HL-60/S4 treated with retinoic acid at 250 ng/mL for 4 days and 3 days (cell line): ENCODE measurements around the gene RORC.

Source experiments
- in situ Hi-C: fragments of 300-500 bp; cut with MboI; formaldehyde crosslinking; loops from 2 replicates; pipeline ENCODE4 v1.7.0; 2022; ENCODE audit warnings: low sequenced_read_pairs

RORC gene

DNA sequence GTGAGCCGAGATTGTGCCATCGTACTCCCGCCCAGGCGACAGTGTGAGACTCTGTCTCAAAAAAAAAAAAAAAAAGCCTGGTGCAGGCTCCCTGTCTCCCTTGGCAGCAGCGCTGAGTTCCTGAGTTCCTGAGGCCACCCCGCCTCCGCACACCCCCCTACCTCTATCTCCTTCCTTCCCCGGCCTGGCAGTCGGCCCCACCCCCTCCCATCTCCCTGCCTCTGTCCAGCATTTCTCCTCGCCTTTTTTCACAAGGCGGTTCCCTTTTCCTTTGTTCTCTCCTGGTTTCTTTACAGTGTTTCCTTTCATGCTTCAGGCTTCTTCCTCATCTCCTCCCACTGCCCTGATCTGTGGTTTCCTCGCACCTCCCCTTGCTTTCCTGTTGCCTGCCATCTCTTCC, 2.7 kb downstream of the RORC start:
- in situ Hi-C loops, result no loop called here

DNA sequence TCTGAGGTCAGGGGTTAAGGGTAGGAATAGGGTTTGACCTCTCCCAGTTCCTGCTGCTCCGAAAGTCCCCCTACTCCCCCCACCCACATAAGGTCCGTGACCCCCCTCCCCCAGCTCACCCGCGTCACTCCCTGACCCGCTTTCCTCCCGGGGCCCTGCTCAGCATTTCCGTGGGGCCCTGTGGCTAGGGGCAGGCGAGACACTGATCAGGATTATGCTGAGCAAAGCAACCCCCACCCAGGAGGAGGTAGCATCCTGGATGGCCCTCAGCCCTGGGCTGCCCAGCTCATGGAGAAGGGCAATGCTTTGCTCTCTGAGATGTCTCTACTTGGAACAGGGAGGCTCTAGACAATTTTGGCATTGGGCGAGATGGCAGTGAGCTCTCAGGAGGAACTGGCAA, 3.7 kb downstream of the RORC start:
- in situ Hi-C loops, result no loop called here

DNA sequence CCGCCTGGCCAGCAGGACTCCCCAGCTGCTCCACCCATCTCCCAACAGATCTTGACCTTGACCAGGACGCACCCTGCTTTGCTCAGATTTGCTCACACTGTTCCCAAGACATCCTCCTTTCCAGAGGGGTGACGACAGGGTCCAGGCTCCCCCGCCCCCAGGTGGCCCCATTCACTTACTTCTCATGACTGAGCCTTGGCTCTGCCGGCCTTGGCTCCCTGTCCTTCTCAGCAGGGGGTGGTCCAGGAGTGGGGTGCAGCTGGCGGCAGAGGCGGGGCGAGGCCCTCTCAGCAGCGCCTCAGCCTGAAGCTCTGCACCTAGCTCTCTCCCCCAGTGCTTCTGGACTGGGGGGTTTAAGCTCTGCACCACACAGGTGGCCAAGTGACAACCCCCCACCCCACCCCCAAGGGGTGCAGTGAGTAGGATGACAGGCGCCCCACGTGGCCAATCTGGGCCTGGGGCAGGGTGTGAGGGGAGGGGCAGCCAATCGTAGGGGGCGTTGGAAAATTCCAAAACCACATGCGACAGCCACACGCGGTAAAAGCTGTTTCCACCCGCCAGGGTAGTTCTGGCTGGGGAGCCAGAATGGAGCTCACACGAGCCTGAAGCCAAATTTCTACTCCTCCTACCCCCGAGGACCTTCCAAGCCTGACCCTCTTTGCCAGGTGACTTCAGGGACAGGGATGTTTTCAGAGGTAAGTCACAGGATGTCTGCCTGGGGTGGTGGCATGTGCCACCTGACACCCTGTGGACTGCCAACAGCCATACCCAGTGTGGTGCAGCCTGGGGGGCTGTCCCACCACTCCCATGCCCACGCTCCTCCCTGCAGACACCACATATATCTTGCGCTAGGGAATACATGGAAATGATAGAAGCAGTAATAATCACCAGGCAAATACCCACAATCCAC, 5.6 kb downstream of the RORC start:
- in situ Hi-C loops, result no loop called here

DNA sequence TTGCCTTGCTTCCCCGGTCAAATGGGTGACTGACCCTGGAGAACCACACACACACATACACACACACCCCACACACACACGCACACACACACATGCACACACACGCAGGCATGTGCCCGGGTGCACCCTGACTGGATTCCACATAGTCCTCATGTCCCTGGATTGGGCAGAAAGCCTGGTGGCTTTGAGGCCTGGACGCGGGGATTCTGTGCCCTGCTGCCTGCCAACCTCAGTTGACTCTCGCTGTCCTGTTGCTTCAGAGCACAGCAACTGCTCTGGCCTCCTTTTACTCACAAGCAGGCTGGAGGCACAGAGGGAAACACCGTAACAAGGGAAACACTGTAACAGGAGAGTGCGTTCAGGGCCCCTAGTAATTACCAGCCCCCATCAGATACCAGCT, 6.4 kb downstream of the RORC start:
- in situ Hi-C loops, result no loop called here

- in situ Hi-C loops, result no loop called here
Observed at GRCh38 chr1:151823175-151823574, 8.4 kb downstream of the RORC start.

DNA sequence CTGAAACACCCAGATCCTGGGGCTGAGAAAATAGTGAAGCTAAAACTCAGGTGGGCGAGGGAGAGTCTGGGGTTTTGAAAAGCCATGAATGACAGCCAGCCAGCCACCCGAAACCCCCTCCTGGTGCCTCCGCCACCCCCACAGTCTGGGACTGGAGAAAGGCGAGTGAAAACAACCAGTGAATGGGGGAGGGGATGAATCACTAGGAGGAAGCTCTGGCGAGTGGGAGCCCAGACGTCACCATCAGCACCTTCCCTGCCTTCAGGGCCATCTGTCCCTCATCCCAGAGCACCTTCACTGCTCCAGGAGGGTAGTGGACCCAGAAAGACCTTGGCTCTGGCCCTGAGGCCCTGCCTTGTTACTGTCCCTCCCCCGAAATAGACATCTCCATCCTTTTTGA, 9.2 kb downstream of the RORC start:
- in situ Hi-C loops, result no loop called here

DNA sequence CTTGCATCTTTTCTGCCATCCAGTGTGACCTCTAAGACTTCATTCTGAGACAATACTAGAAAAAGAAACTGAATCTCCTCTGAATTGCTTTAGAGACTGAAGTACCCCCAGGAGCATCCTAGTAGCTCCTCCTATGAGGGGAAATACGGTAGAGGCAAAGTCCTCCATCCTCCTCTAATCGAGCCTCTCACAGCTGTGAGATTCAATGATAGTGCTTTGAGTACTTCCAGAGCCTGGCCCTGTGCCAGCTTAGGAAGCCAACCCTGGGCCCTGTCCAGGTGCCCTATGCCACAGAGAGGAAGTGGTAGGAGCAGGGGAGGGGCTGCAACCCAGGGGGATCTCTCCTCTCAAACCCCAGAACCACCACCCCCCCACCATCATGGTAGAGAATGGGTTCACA, 10.7 kb downstream of the RORC start:
- in situ Hi-C loops, result no loop called here

DNA sequence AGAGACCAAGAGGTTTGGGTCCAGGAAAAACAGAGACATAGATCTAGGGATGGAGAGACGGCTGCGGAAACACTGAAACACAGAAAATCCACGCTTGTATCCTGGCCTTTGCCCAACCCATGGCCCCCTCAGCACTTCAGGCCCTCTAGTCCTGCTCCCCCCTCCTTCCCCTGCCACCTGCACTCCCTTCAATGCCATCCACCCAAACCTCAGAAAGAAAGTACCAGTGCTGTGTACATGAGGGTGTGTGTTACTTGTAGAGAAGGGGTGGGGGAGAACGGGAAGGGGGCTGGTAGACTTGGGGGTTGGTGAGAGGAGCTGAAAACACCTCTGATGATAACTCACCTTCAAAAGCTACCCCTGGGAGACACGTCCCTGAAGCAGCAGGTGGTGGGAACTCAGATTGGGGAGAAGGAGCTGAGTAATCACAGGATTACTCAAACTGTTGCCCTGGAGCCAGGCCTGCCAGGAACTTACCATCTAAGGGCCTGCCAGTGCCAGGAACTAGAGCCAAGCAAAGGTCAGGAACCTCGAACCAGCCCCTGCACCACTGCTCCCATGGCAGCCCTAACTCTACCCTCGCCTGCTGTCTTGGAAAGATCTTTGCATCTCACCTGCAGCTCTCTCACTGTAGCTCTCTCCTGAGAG, 11.5 kb downstream of the RORC start:
- in situ Hi-C loops, result no loop called here

GRCh38 chr1:151819227-151819835, 12.3 kb downstream of the RORC start:
- in situ Hi-C loops, result no loop called here

- in situ Hi-C loops, result no loop called here
Observed at GRCh38 chr1:151817353-151817730, 14.3 kb downstream of the RORC start.

DNA sequence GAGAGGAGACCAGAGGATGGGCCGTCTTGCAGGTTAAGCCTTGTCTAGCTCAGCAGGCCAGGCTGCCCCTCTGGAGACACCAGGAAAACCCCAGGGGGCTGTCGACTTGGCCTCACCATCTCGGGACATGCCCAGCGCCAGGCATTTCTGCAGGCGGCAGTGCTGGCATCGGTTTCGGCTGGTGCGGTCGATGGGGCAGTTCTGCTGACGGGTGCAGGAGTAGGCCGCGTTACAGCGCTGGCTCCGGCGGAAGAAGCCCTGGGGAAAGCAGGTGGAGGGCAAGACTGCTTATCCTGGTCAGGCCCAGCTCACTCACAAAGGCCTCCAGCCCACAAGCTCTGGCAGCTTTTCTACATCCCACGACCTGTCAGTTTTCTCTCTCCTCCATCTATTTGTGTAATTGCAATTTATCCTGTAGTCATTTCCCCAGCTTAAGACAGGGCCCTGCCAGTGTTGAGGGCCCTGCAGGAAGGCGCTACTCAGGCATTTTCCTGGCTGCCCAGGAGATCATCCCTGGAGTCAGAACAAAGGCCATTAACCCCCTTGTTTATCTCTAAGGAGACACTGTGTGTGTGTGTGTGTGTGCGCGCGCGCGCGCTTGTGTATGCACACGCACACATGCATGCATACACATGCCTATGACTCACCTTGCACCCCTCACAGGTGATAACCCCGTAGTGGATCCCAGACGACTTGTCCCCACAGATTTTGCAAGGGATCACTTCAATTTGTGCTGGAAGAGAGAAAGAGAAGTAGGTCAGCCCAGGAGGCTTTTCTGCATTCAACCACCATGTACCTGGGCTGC, 14.9 kb downstream of the RORC start:
- in situ Hi-C loops, result no loop called here

DNA sequence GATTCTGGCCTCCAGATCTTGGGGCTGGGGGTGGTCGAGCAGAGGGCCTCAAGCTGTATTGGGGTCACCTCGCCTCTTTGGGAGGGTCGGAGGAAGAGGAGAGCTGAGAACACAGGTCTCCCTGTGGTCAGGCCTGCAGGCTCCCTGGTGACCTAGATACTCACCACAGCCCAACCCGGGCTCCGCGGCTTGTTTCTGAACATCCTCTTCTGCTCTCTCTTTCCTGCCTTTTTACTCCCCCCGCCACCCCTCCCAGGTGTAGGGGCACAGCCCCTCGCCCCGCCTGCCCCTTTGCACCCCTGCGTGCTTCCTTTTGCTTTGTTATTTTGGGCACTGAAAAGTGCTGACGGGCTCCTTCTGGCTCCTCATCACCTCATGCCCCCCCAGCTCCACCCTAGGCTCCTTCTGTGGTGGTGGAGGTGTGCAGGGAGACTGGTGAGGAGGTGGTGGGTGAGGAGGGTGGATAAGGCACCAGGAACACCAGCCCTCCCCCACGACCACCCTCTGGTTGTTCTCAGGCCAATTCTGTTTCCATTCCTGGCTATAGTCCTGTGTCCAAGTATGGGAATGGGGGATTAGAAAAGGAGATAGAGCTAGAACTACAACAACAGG, 15.8 kb downstream of the RORC start:
- in situ Hi-C loops, result no loop called here

DNA sequence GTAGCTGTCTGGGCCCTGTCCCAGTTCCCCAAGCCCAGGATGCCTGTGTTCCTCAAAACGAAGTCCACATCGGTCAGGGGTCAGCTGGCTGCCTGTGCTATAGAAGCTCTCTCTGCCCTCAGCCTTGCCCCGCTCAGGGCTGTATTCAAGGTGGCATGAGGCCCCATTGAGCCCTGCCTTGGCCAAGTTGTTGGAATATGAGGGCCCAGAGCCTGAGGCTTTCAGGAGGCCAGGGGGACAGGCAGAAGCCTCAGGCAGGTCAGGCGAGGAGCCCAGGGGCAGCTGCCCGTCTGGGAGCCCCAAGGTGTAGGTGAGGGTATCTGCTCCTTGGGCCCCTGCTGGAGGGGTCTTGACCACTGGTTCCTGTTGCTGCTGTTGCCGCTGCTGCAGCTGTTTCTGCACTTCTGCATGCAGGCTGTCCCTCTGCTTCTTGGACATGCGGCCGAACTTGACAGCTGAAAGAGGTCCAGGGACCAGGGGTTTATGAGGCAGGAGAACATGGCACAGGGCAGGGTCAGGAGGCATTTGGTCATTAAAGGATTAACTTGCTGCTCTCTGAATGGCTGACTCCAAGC, 16.5 kb downstream of the RORC start:
- in situ Hi-C loops, result no loop called here

DNA sequence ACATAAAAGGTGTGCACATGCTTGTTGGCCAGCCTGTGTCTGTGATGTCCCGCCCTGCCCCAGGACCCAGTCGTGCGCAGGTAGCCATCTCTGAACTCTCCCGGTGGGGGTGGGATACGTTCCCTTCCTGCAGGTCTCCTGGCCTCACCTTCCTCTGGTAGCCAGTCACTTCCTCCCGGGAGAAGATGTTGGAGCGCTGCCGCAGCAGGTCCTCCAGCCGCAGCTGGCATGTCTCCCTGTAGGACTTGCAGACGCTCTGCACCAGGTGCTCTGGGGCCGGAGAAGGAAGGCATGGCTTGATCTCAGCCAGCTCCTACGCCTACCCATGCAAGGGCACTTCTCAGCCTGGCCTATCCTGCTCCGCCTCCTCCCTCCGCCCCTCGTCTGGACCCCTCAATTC, 17.2 kb downstream of the RORC start:
- in situ Hi-C loops, result no loop called here

GRCh38 chr1:151813271-151813977, 18.2 kb downstream of the RORC start:
- in situ Hi-C loops, result no loop called here

- in situ Hi-C loops, result no loop called here
Observed at GRCh38 chr1:151811181-151811580, 20.4 kb downstream of the RORC start.

DNA sequence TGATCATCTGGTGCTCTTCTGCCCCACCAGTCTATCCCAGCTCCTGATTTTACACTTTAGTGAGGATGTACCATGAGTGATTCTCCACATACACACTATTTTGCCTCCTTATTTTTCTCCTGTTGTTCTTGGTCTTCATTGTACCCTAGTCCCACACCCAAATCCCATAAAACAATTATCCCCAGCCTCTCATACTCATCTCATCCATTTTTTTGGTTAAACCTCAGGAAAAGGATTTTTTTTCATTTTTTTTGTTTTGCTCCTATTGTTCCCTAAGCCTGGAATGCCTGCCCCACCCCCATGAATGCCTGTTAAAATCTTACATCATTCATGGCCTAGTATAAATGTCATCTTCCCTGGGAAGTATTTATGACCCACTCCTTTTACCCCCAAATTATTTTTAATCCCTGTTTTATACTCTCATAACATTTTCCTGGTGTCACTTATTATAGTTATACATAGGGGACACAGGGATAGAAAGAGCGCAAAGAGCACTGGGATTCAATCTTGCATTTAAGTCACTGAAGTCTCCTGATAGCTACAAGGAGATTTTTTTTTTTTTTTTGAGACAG, 21.5 kb downstream of the RORC start:
- in situ Hi-C loops, result no loop called here

DNA sequence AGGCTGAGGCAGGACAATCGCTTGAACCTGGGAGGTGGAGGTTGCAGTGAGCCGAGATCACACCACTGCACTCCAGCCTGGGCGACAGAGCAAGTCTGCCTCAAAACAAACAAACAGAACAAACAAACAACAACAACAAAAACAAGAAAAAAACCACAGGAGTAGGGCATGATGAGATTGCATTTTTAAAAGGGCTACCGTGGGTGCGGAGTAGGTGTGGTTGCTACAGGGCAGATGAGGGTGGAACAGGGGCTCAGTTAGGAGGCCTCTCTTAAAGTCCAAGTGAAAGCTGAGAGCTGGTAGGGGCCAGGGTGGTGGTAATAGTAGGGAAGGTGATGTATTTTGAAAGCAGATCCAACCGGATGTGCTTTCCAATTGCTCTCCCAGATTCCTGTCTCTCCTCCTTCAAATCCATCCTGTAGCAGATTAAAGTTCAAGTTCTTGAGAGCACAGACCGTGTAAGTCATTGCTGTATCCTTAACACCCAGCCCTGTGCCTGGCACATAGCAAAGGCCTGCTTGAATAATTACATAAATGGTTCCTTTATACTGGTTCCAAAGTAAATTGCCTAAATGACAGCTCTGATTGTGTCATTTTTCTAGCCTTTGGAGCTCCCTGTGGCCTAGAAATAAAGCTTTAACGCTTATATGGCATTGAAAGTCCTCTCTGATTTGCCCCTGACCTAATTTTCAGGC, 22.2 kb downstream of the RORC start:
- in situ Hi-C loops, result no loop called here

- in situ Hi-C loops, result no loop called here
Observed at GRCh38 chr1:151807766-151808165, 23.8 kb downstream of the RORC start.
